OCI-LY3 (cell line): ENCODE results near the gene TRPV2.

Experiments used
- H2AFZ ChIP-seq: fragments of 200-600, 300-600 bp; shearing (Covaris generic); 2 replicates; pipeline ENCODE4 v1.6.0; 2014; ENCODE audit warnings: antibody characterized with exemption, low read depth, low read length
- H3K27ac ChIP-seq: fragments of 200-600, 300-600 bp; sonication (generic); 2 replicates; pipeline ENCODE4 v1.5.1; 2014; ENCODE audit warnings: mild to moderate bottlenecking, low read length, moderate library complexity, mixed read lengths
- H3K27me3 ChIP-seq: fragments of 200-600, 300-600 bp; sonication (generic); 2 replicates; pipeline ENCODE4 v1.6.1; 2014; ENCODE audit warnings: low read depth, low read length, mixed read lengths
- H3K36me3 ChIP-seq: fragments of 200-600, 300-600 bp; sonication (generic); replicated peaks from 2 replicates; pipeline ENCODE3; 2014; ENCODE audit warnings: low read depth, low read length, mixed read lengths
- H3K4me1 ChIP-seq: fragments of 300-600, 200-600 bp; sonication (generic); 2 replicates; pipeline ENCODE4 v1.6.1; 2014; ENCODE audit warnings: low read length, mixed read lengths
- H3K4me2 ChIP-seq: fragments of 200-600, 300-600 bp; sonication (generic); 2 replicates; pipeline ENCODE4 v1.6.1; 2014; ENCODE audit warnings: low read length, mixed read lengths
- H3K4me3 ChIP-seq: fragments of 300-600, 200-600 bp; sonication (generic); 2 replicates; pipeline ENCODE4 v1.5.1; 2014; ENCODE audit warnings: antibody characterized with exemption, mild to moderate bottlenecking, low read length, moderate library complexity
- H3K79me2 ChIP-seq: fragments of 300-600, 200-600 bp; shearing (Covaris generic); 2 replicates; pipeline ENCODE4 v1.6.1; 2014; ENCODE audit warnings: mild to moderate bottlenecking, low read length, mixed read lengths
- H3K9ac ChIP-seq: fragments of 300-600, 200-600 bp; shearing (Covaris generic); 2 replicates; pipeline ENCODE4 v1.6.0; 2014; ENCODE audit warnings: mild to moderate bottlenecking, low read length, moderate library complexity
- H3K9me3 ChIP-seq: fragments of 200-600, 300-600 bp; shearing (Covaris generic); 2 replicates; pipeline ENCODE4 v1.6.1; 2014; ENCODE audit warnings: low read length, mixed read lengths; ENCODE audit not compliant: insufficient read depth
- H4K20me1 ChIP-seq: fragments of 200-600, 300-600 bp; sonication (generic); 2 replicates; pipeline ENCODE4 v1.6.1; 2016; ENCODE audit warnings: low read length, mixed read lengths; ENCODE audit not compliant: insufficient read depth
- CTCF ChIP-seq: fragments of 200-600, 300-600 bp; sonication (generic); IDR thresholded peaks from 2 replicates; pipeline ENCODE4 v1.5.1; 2014; ENCODE audit warnings: antibody characterized with exemption, low read length, low read depth
- EZH2phosphoT487 ChIP-seq: fragments of 200-600 bp; shearing (Covaris generic); IDR thresholded peaks from 2 replicates; pipeline ENCODE4 v1.6.1; 2018; ENCODE audit warnings: antibody characterized with exemption, mixed run types, low read depth

The TRPV2 gene

DNA sequence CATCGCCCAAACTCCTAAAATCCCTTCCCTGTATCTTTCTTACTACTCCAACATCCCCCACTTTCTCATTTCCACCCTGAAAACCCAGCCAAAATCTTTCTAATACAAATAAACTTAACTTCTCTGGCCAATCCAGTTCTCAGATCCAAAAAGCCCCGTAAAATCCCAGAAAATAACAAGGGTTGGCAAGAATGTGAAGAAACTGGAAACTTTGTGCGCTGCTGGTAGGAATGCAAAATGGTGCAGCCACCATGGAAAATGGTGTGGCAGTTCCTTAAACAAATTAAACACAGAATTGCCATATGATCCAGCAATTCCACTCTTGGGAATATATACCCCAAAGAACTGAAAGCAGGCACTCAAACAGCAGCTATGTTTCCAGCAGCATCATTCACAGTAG is 52.5 kb downstream of the TRPV2 start:
- no peaks in the 10 kb centered on the region; the same call in 1 of the 2 replicates for H3K4me1 ChIP-seq
- H3K4me3 ChIP-seq, result no peak overlapping the region
- no peaks in the 10 kb centered on the region for H3K79me2 ChIP-seq
- H3K9ac ChIP-seq, result no peak overlapping the region
- no peaks in the 10 kb centered on the region for H3K27me3 ChIP-seq
- H2AFZ ChIP-seq, result no peak overlapping the region
- H3K36me3 ChIP-seq, result no peaks in the 10 kb centered on the region
- no peak overlapping the region for H3K27ac ChIP-seq
- TF ChIP-seq EZH2phosphoT487, result no peak
- TF ChIP-seq CTCF, result no peak
- H3K9me3 ChIP-seq, result no peaks in the 10 kb centered on the region
- no peak overlapping the region for H3K4me2 ChIP-seq
- H4K20me1 ChIP-seq, result no peaks in the 10 kb centered on the region

DNA sequence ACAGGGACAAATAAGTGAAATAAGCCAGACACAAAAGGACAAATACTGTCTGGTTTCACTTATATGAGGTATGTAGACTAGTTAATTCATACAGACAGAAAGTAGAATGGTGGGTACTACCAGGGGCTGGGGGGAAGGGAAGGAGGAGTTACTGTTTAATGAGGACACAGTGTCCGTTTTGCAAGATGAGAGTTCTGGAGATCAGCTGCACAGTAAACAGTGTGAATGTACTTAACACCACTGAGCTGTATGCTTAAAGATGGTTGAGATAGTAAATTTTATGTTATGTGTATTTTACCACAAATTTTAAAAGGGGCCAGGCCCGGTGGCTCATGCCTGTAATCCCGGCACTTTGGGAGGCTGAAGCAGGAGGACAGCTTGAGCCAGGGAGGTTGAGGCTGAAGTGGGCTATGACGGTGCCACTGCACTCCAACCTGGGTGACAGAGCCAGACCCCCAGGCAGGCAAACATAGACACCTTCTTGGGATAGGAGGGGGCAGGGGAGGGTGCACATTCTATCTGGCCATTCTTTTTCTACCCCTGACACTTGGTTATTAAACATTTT is 53.1 kb downstream of the TRPV2 start:
- Histone ChIP-seq H3K4me2 (no peak overlapping the region), H3K4me3 (no peak overlapping the region), H3K36me3 (no peaks in the 10 kb centered on the region), H3K4me1 (no peaks in the 10 kb centered on the region; the same call in 1 of the 2 replicates), H3K9me3 (no peaks in the 10 kb centered on the region), H3K27ac (no peak overlapping the region), H3K9ac (no peak overlapping the region), H2AFZ (no peak overlapping the region), H3K79me2 (no peaks in the 10 kb centered on the region), H3K27me3 (no peaks in the 10 kb centered on the region), H4K20me1 (no peaks in the 10 kb centered on the region)
- TF ChIP-seq EZH2phosphoT487, result no peak
- no peak for TF ChIP-seq CTCF

- Histone ChIP-seq H3K9ac (no peak overlapping the region), H4K20me1 (no peaks in the 10 kb centered on the region), H3K4me3 (no peak overlapping the region), H3K4me2 (peak overlapping the region; percentile 7; the same call in 1 of the 2 replicates), H3K27ac (no peak overlapping the region), H3K79me2 (no peaks in the 10 kb centered on the region), H3K9me3 (no peaks in the 10 kb centered on the region), H2AFZ (no peak overlapping the region), H3K36me3 (no peaks in the 10 kb centered on the region), H3K27me3 (no peaks in the 10 kb centered on the region), H3K4me1 (no peaks in the 10 kb centered on the region; the same call in 1 of the 2 replicates)
- TF ChIP-seq CTCF, result no peak
- no peak for TF ChIP-seq EZH2phosphoT487
Observed at GRCh38 chr17:16470265-16470664, 54.9 kb downstream of the TRPV2 start.

DNA sequence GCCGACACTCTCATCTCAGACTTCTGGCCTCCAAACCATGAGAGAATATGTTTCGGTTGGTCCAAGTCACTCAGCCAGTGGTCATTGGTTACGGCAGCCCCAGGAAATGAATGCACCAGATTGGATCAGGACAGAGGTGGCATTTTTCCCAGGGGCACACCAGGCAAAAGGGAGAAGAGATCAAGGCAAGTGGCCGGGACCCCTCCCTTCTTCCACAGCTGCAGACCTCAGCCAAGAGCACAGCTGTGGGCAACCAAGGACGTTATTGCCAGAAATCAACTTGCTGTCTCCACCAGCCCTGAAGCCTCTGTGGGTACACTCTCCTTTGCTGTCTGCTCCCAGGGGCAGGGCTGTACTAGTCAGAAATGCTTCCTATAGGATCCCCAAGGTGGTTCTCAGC is 55.9 kb downstream of the TRPV2 start:
- TF ChIP-seq CTCF (no peak), EZH2phosphoT487 (no peak)
- Histone ChIP-seq H4K20me1 (no peaks in the 10 kb centered on the region), H3K79me2 (no peaks in the 10 kb centered on the region), H3K9ac (no peak overlapping the region), H2AFZ (no peak overlapping the region), H3K36me3 (no peaks in the 10 kb centered on the region), H3K9me3 (no peaks in the 10 kb centered on the region), H3K4me3 (no peak overlapping the region), H3K4me1 (no peaks in the 10 kb centered on the region; the same call in 1 of the 2 replicates), H3K4me2 (no peak overlapping the region), H3K27me3 (no peaks in the 10 kb centered on the region), H3K27ac (no peak overlapping the region)
